ENCODE data around the gene PLEKHF1.

DNA sequence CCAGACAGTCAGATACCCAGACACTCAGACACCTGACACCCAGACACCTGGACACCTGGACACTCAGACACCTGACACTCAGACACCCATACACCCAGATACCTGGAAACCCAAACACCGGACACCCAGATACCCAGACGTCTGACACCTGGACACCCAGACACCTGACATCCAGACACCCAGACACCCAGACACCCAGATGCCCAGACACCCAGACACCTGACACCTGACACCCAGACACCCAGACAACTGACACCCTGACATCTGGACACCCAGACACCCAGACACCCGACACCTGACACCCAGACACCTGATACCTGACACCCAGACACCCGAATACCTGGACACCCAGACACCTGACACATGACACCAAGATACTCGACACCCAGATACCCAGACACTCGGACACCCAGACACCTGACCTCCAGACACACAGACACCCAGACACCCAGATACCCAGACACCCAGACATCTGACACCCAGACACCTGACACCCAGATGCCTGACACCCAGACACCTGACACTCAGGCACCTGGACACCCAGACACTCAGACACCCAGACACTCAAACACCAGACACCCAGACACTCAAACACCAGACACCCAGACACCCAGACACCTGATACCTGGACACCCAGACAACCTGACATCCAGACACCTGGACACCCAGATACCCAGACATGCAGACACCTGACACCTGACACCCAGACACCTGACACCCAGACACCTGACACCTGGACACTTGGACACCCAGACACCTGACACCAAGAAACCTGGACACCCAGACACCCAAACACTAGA is 30.7 kb downstream of the PLEKHF1 start:
- TF ChIP-seq, protein P1, sequence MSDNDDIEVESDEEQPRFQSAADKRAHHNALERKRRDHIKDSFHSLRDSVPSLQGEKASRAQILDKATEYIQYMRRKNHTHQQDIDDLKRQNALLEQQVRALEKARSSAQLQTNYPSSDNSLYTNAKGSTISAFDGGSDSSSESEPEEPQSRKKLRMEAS (IDR thresholded peaks at IDR 0.05), result no peak
- TF ChIP-seq RAD21 (IDR thresholded peaks at IDR 0.05; ENCODE audit: low read depth), result no peak
- no peak for TF ChIP-seq CREB1 (IDR thresholded peaks at IDR 0.05; ENCODE audit: low read depth)
- no peak for TF ChIP-seq EP300 (IDR thresholded peaks at IDR 0.05; ENCODE audit: borderline replicate concordance)
- TF ChIP-seq ZBTB7A (IDR thresholded peaks at IDR 0.05; ENCODE audit: low read depth), result no peak
- no peak for TF ChIP-seq REST (IDR thresholded peaks at IDR 0.05; ENCODE audit: low read depth)
- TF ChIP-seq TAF1 (IDR thresholded peaks at IDR 0.05; ENCODE audit: low read depth), result no peak
- TF ChIP-seq NFIC (IDR thresholded peaks at IDR 0.05), result no peak
- no peak for TF ChIP-seq CEBPB (IDR thresholded peaks at IDR 0.05)
- no peak for TF ChIP-seq TEAD4 (IDR thresholded peaks at IDR 0.05)
- TF ChIP-seq YY1 (IDR thresholded peaks at IDR 0.05; ENCODE audit: low read depth), result no peak
- no peak for TF ChIP-seq FOXM1 (IDR thresholded peaks at IDR 0.05; ENCODE audit: borderline replicate concordance, low read depth)
